ENCODE results near the gene MPPED1. TPM values are rescaled to one million over a fixed set of nuclear protein-coding genes. Genes with fewer than 3 reads are reported as not detected.

MPPED1 gene
- total and polyA plus RNA-seq, 2 experiments from 2014 or later, result 0.30 to 0.97 TPM

DNA sequence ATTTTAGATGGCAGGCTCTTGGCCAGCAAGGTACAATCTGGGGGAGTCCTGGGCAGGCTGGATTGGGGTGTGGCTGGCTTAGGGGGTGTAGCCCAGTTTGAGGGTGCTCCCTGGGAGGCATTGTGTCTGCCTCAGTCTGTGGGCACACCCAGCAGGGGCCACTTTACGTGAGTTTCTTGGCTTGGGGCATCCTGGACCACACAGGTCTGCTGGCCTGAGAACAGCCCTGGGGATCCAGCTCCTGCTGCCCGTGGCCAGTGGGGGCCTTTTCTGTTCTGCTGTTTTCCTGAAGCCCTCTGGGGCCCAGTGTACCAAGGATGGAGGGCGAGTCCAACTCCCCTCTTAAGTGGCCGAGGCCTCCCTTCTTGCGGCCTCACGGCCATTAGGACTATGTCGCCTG, 71.9 kb downstream of the MPPED1 start:
- no peak for DNase-seq (ENCODE audit: low spot score)
- no peak for TF ChIP-seq EZH2 (IDR thresholded peaks at IDR 0.05; ENCODE audit: borderline replicate concordance)
- TF ChIP-seq, protein P1, sequence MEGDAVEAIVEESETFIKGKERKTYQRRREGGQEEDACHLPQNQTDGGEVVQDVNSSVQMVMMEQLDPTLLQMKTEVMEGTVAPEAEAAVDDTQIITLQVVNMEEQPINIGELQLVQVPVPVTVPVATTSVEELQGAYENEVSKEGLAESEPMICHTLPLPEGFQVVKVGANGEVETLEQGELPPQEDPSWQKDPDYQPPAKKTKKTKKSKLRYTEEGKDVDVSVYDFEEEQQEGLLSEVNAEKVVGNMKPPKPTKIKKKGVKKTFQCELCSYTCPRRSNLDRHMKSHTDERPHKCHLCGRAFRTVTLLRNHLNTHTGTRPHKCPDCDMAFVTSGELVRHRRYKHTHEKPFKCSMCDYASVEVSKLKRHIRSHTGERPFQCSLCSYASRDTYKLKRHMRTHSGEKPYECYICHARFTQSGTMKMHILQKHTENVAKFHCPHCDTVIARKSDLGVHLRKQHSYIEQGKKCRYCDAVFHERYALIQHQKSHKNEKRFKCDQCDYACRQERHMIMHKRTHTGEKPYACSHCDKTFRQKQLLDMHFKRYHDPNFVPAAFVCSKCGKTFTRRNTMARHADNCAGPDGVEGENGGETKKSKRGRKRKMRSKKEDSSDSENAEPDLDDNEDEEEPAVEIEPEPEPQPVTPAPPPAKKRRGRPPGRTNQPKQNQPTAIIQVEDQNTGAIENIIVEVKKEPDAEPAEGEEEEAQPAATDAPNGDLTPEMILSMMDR (IDR thresholded peaks at IDR 0.05; ENCODE audit: poor library complexity), result no peak
- TF ChIP-seq EZH2phosphoT487 (IDR thresholded peaks at IDR 0.05; ENCODE audit: low read depth, severe bottlenecking, unreplicated experiment), result no peak
- no peak overlapping the region for H2AFZ ChIP-seq
- H3K4me1 ChIP-seq (ENCODE audit: insufficient read depth), result no peaks in the 10 kb centered on the region
- H3K9me3 ChIP-seq (ENCODE audit: low read depth), result no peaks in the 10 kb centered on the region
- H3K4me3 ChIP-seq, result no peak overlapping the region
- no peaks in the 10 kb centered on the region for H3K36me3 ChIP-seq (replicated peaks; ENCODE audit: insufficient read depth, low read depth)
- H3K79me2 ChIP-seq, result no peaks in the 10 kb centered on the region
- H3K9me2 ChIP-seq (replicated peaks; ENCODE audit: insufficient read depth), result no peaks in the 10 kb centered on the region
- no peak overlapping the region for H3K4me2 ChIP-seq
- H4K20me1 ChIP-seq (ENCODE audit: insufficient read depth, poor library complexity, severe bottlenecking), result no peaks in the 10 kb centered on the region
- no peak overlapping the region for H3K27ac ChIP-seq
- no peaks in the 10 kb centered on the region for H3K27me3 ChIP-seq
- 88% methylated on average over 7 of the region's 7 CpGs for WGBS (ENCODE audit: low lambda C conversion rate, missing lambda C conversion rate)

DNA sequence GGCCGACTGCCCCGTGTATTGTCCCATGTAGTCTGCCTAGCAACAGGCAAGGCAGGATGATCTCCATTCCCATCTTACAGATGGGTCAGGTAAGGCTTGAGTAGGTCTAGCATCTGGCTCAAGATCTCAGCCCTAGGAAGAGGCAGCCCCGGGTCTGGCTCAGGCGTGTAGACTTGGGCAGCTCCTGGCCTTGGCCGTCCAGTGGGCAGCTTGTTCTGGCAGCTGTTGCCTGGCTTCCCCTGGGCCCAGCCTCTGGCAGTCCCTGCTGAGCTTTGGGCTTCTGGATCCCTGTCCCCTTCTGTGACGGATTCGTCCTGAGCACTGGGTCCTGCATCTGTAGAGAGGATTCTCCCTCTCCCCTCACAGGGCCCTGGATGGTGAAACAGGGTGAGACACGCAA, 72.4 kb downstream of the MPPED1 start:
- Histone ChIP-seq H3K27me3 (no peaks in the 10 kb centered on the region), H3K79me2 (no peaks in the 10 kb centered on the region), H3K4me1 (ENCODE audit: insufficient read depth) (no peaks in the 10 kb centered on the region), H3K9me2 (replicated peaks; ENCODE audit: insufficient read depth) (no peaks in the 10 kb centered on the region), H3K36me3 (replicated peaks; ENCODE audit: insufficient read depth, low read depth) (no peaks in the 10 kb centered on the region), H3K4me2 (no peak overlapping the region), H4K20me1 (ENCODE audit: insufficient read depth, poor library complexity, severe bottlenecking) (no peaks in the 10 kb centered on the region), H3K27ac (no peak overlapping the region), H3K4me3 (no peak overlapping the region), H3K9me3 (ENCODE audit: low read depth) (no peaks in the 10 kb centered on the region), H2AFZ (no peak overlapping the region)
- WGBS (ENCODE audit: low lambda C conversion rate, missing lambda C conversion rate), result 89% methylated on average over 8 of the region's 8 CpGs
- TF ChIP-seq EZH2 (IDR thresholded peaks at IDR 0.05; ENCODE audit: borderline replicate concordance) (no peak), EZH2phosphoT487 (IDR thresholded peaks at IDR 0.05; ENCODE audit: low read depth, severe bottlenecking, unreplicated experiment) (no peak)
- TF ChIP-seq, protein P1 (IDR thresholded peaks at IDR 0.05; ENCODE audit: poor library complexity), result no peak
- no peak for DNase-seq (ENCODE audit: low spot score)

DNA sequence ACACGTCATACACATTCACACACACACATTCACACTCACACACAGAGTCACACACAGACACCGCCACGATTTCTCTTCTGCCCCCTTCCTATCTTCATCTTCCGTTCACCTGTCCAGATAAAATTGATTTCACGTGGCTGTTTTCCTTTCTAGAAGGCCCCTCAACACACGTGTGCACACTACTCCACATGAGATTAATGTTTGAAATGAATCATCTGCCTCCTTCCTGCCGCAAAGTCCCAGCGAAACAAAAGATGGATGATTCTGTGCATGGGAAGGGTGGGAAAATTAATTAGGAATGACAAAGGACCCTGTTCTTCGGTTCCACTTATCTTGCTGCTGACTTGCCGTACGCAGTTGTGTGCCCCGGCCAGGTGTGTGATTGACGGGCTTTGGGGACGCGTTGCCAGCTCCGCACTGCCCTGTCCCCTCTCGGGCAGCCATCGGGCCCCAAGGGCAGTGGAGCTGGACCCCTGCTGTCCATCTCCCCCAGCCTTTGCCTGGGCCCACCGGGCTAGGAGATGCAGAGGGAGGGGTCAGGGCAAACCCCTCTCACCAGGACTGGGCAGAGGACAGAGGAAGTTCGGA, 73.8 kb downstream of the MPPED1 start:
- Histone ChIP-seq H3K9me2 (replicated peaks; ENCODE audit: insufficient read depth) (no peaks in the 10 kb centered on the region), H3K27ac (no peak overlapping the region), H3K36me3 (replicated peaks; ENCODE audit: insufficient read depth, low read depth) (no peaks in the 10 kb centered on the region), H2AFZ (no peak overlapping the region), H3K9me3 (ENCODE audit: low read depth) (no peaks in the 10 kb centered on the region), H3K79me2 (no peaks in the 10 kb centered on the region), H3K4me2 (no peak overlapping the region), H3K27me3 (no peaks in the 10 kb centered on the region), H3K4me3 (no peak overlapping the region), H3K4me1 (ENCODE audit: insufficient read depth) (no peaks in the 10 kb centered on the region), H4K20me1 (ENCODE audit: insufficient read depth, poor library complexity, severe bottlenecking) (no peaks in the 10 kb centered on the region)
- DNase-seq (ENCODE audit: low spot score), result no peak
- TF ChIP-seq EZH2phosphoT487 (IDR thresholded peaks at IDR 0.05; ENCODE audit: low read depth, severe bottlenecking, unreplicated experiment), result no peak
- TF ChIP-seq, protein P1 (IDR thresholded peaks at IDR 0.05; ENCODE audit: poor library complexity), result no peak
- no peak for TF ChIP-seq EZH2 (IDR thresholded peaks at IDR 0.05; ENCODE audit: borderline replicate concordance)
- 87% methylated on average over 20 of the region's 20 CpGs for WGBS (ENCODE audit: low lambda C conversion rate, missing lambda C conversion rate)

Measured in hepatocyte (in vitro differentiated cells).